Endothelial cell of hepatic sinusoid (primary cell): Measurements from ENCODE around the gene NEK11.
"Not testable (repeated sequence)": the region's sequence is repeated elsewhere in the genome, so short reads cannot be mapped to it uniquely, and the experiment has no call there.

Experiments used
- in situ Hi-C: cut with HindIII; loops from 2 replicates; pipeline ENCODE4 v1.10.0; 2017; ENCODE audit warnings: low sequenced_read_pairs

NEK11 gene

GRCh38 chr3:131353016-131353877 is 326.6 kb downstream of the NEK11 start:
- in situ Hi-C loops: no loop called here

GRCh38 chr3:131353986-131354385 is 327.3 kb downstream of the NEK11 start:
- in situ Hi-C loops: no loop called here

- in situ Hi-C loops: no loop called here
Measured at GRCh38 chr3:131356006-131356595, 329.4 kb downstream of the NEK11 start.

- in situ Hi-C loops: no loop called here
Measured at GRCh38 chr3:131357275-131357674, 330.6 kb downstream of the NEK11 start.

- in situ Hi-C loops: no loop called here
Measured at GRCh38 chr3:131360191-131360755, 333.6 kb downstream of the NEK11 start.

GRCh38 chr3:131361066-131361463 is 334.4 kb downstream of the NEK11 start:
- in situ Hi-C loops: not testable (repeated sequence)

GRCh38 chr3:131361464-131362421 is 335.1 kb downstream of the NEK11 start:
- in situ Hi-C loops: no loop called here

- in situ Hi-C loops: no loop called here
Measured at GRCh38 chr3:131363275-131363674, 336.6 kb downstream of the NEK11 start.

GRCh38 chr3:131370935-131371687 is 344.4 kb downstream of the NEK11 start:
- in situ Hi-C loops: no loop called here

- in situ Hi-C loops: no loop called here
Measured at GRCh38 chr3:131371688-131372066, 345.0 kb downstream of the NEK11 start.

- in situ Hi-C loops: no loop called here
Measured at GRCh38 chr3:131374741-131375140, 348.1 kb downstream of the NEK11 start.

- in situ Hi-C loops: not testable (repeated sequence)
Measured at GRCh38 chr3:131380821-131381444, 354.3 kb downstream of the NEK11 start.

GRCh38 chr3:131381445-131382291 is 355.0 kb downstream of the NEK11 start, which contains the start of gene NUDT16:
Gene NUDT16 (plus strand): TSS chr3:131381774. CDS start chr3:131381805, 31 bp downstream.
- in situ Hi-C loops: no loop called here

GRCh38 chr3:131386429-131387165 is 359.9 kb downstream of the NEK11 start:
- in situ Hi-C loops: no loop called here

- in situ Hi-C loops: no loop called here
Measured at GRCh38 chr3:131387796-131388489, 361.3 kb downstream of the NEK11 start.

GRCh38 chr3:131388490-131388799 is 361.8 kb downstream of the NEK11 start:
- in situ Hi-C loops: no loop called here

- in situ Hi-C loops: no loop called here
Measured at GRCh38 chr3:131390331-131390730, 363.7 kb downstream of the NEK11 start.

GRCh38 chr3:131393051-131393450 is 366.4 kb downstream of the NEK11 start:
- in situ Hi-C loops: no loop called here
